Uterus (tissue), 2 donors: ENCODE measurements around the gene SETD6.

Source experiments
- POLR2A ChIP-seq, 2 donors: fragments of 450-650 bp; IDR thresholded peaks; one replicate each; pipeline ENCODE4 v1.6.1; 2016; ENCODE audit warnings: antibody characterized with exemption in 2 of 2, mild to moderate bottlenecking in 1 of 2, moderate library complexity in 1 of 2
- TF ChIP-seq, protein P1 (sequence below), 4 experiments: fragments of 200-600 bp in 2 of 4; fragments of 450-650 bp in 2 of 4; sonication (generic) in 2 of 4; IDR thresholded peaks; one replicate each; pipeline ENCODE4 v1.5.1; 2016 to 2019; ENCODE audit warnings: antibody characterized with exemption in 4 of 4, mild to moderate bottlenecking in 2 of 4, moderate library complexity in 1 of 4

DNA sequence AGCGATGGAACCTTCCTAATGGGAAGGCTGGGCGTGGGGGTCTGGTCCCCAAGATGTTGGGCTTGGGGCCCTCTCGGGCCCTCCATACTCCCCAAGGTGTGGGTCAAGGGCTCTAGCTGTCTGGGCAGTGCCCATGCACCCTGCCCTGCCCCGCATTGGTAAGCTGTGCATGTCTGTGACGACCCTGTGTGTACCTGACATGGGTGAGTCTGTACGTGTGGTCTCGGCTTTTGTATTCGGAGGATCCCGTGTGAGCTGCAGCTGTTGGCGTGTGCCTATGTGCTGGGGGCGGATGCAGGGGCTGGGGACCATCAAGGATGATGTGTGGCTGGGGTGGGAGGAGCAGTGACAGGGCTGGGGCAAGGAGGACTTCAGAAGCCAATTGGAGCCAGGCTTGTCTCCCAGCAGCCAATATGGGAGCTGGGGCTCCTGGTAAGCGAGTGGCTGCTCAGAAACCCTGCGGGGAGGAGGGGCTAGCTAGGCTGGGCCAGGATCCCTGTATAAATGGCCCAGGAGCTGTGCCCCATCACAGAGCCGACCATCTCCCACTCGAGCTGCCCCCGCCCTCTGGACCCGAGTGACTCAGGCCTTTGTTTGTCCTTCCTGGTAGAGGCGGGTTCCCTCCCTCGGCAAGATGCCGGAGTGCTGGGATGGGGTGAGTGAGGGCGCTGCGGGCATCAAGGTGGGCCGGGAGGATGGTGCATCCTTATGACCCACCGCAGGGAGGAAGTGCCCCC, 15.5 kb upstream of the SETD6 start, which contains the start of gene NDRG4:
- TF ChIP-seq, protein P1, sequence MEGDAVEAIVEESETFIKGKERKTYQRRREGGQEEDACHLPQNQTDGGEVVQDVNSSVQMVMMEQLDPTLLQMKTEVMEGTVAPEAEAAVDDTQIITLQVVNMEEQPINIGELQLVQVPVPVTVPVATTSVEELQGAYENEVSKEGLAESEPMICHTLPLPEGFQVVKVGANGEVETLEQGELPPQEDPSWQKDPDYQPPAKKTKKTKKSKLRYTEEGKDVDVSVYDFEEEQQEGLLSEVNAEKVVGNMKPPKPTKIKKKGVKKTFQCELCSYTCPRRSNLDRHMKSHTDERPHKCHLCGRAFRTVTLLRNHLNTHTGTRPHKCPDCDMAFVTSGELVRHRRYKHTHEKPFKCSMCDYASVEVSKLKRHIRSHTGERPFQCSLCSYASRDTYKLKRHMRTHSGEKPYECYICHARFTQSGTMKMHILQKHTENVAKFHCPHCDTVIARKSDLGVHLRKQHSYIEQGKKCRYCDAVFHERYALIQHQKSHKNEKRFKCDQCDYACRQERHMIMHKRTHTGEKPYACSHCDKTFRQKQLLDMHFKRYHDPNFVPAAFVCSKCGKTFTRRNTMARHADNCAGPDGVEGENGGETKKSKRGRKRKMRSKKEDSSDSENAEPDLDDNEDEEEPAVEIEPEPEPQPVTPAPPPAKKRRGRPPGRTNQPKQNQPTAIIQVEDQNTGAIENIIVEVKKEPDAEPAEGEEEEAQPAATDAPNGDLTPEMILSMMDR (IDR thresholded peaks at IDR 0.05), result no peak
- TF ChIP-seq POLR2A (IDR thresholded peaks at IDR 0.05), result no peak
